Activated CD4-positive, alpha-beta T cell treated with anti-CD3 and anti-CD28 coated beads for 36 hours (primary cell): ENCODE measurements around the gene PRICKLE3. TPM values are rescaled to one million over a fixed set of nuclear protein-coding genes. Genes with fewer than 3 reads are reported as not detected.

ENCODE experiments used
- ATAC-seq: fragments of 200-7000 bp; cut with Tn5 transposase; one replicate; pipeline ENCODE4 v1.10.0; 2021; ENCODE audit warnings: mild to moderate bottlenecking, moderate library complexity
- CTCF ChIA-PET: fragments of 350-600 bp; sonication (Branson Sonifier 250); formaldehyde crosslinking; loops from one replicate; lab custom pipeline; 2021; ENCODE audit warnings: antibody characterized with exemption; lab: Charles Lee
- POLR2A ChIA-PET: fragments of 350-600 bp; sonication (Branson Sonifier 250); formaldehyde crosslinking; loops from one replicate; lab custom pipeline; 2021; ENCODE audit warnings: antibody characterized with exemption, inconsistent platforms; lab: Charles Lee
- DNase-seq: peaks from one replicate; pipeline ENCODE4 v3.0.0-alpha.2; 2020
- H3K27ac Mint-ChIP-seq: one replicate; pipeline ENCODE4 v1.8.0; 2021; ENCODE audit warnings: mixed read lengths
- H3K27me3 Mint-ChIP-seq: one replicate; pipeline ENCODE4 v1.8.0; 2021; ENCODE audit warnings: mixed read lengths
- H3K36me3 Mint-ChIP-seq: one replicate; pipeline ENCODE4 v1.8.0; 2021; ENCODE audit warnings: low read depth, mixed read lengths
- H3K4me1 Mint-ChIP-seq: one replicate; pipeline ENCODE4 v1.8.0; 2021; ENCODE audit warnings: mixed read lengths
- H3K4me3 Mint-ChIP-seq: one replicate; pipeline ENCODE4 v1.8.0; 2021; ENCODE audit warnings: mild to moderate bottlenecking, moderate library complexity, mixed read lengths
- H3K9me3 Mint-ChIP-seq: one replicate; pipeline ENCODE4 v1.8.0; 2021; ENCODE audit warnings: low read depth, mixed read lengths
- intact Hi-C, 2 experiments: fragments of 100-400 bp; cut with DNase I in 1 of 2; cut with micrococcal nuclease in 1 of 2; formaldehyde crosslinking; loops; one replicate each; pipeline versions ENCODE4 v1.14.2 to v1.15.1; 2022 to 2024; cut with DNase I, micrococcal nuclease
- total RNA-seq, 2 experiments: library from RNA; stranded (reverse); gene quantifications; one replicate each; pipeline ENCODE4 v1.2.3, GENCODE V29; 2021

Gene PRICKLE3
- total RNA-seq, 2 experiments from 2014 or later: 22.3 to 23.0 TPM

DNA sequence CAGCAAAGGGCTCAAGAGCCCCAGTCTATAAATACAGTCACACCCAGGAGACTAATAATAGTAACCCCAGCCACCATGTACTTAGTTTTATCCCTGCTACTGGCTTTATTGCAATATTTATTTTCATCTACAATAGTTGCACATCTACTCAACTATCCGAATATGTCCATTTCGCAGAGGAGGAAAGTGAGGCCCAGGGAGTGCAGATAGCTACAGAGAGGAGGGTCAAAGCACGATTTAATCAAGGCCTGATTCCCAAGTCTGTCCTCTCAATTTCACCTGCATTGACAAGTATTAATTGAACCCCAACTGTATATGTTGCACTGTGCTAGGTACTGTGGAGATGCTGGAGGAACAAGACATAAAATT lies 18.4 kb downstream of the PRICKLE3 start:
- DNase-seq (no peak), ATAC-seq (no peak)
- ChIA-PET POLR2A (interaction anchor here (0.6 to 0.8 kb wide), 2 partner anchors 15 to 110 kb away, joined by 3 read pairs; no protein-coding TSS in a partner anchor), CTCF (interaction anchor here (0.8 to 1.7 kb wide), 2 partner anchors 13 to 25 kb away, joined by 4 to 8 read pairs; no protein-coding TSS in a partner anchor)
- Mint-ChIP-seq H3K4me1 (peaks cover 34% of the 10 kb centered on the region), H3K27me3 (no peaks in the 10 kb centered on the region), H3K4me3 (peak overlapping the region; percentile 81), H3K9me3 (no peaks in the 10 kb centered on the region), H3K27ac (peak overlapping the region; percentile 92), H3K36me3 (peaks cover 2% of the 10 kb centered on the region)
- intact Hi-C loops: loop anchor here (2.0 to 10.0 kb wide), 3 partner anchors 45 to 165 kb away; partner anchors contain the start of genes GPKOW (in 1 of the 2) and GRIPAP1 (in 1 of the 2)

DNA sequence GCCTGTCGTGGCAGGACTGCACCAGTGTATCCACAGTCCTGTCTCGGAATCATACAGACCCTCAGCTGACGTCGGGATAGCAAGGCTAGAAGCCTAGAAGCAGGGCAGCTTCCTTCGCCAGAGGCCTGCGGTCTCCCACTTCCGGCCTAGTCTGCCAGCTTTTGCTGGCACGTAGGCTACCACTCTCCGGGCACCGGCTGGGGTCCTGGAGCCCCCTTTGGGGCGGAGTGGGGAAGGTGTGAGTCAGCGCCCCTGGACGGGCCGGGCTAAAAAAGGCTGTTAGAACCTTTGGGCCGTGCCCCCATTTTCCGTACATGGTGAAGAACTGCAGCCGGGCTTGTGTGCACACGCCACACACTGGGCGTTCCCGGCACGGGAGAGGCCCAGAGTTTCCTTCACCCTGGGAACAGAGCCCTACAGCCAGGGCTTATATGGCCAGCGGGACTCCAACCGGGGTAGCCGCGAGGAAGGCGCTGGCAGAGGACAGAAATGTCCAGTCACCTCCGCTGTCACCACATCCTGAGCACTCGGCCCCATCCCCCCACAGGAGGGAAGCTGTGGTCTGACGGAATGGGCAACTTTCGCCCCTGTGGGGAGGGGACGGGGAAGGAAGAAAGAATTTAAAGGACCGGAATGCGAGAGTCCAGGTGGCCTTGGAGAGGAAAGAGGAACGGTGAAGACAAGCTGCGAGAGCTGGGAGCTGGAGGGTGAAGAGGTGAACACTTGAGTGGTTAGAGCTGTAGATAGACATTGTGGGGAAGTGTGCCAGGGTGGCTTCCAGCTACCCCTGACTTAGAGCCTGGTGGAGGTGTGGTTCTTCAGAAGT lies 19.0 kb downstream of the PRICKLE3 start:
- ATAC-seq: peak; percentile 19
- no peaks in the 10 kb centered on the region for H3K9me3 Mint-ChIP-seq
- no peaks in the 10 kb centered on the region for H3K27me3 Mint-ChIP-seq
- POLR2A ChIA-PET: interaction anchor here (0.6 to 0.8 kb wide), 2 partner anchors 16 to 111 kb away, joined by 3 read pairs; no protein-coding TSS in a partner anchor
- H3K27ac Mint-ChIP-seq: peak overlapping the region; percentile 92
- H3K4me3 Mint-ChIP-seq: peak overlapping the region; percentile 81
- intact Hi-C loops: loop anchor here (1.0 to 10.0 kb wide), 4 partner anchors 45 to 471 kb away; partner anchors contain the start of genes GPKOW (in 1 of the 2), GRIPAP1 (in 1 of the 2) and SUV39H1 (in 1 of the 2)
- peaks cover 32% of the 10 kb centered on the region for H3K4me1 Mint-ChIP-seq
- no peaks in the 10 kb centered on the region for H3K36me3 Mint-ChIP-seq
- CTCF ChIA-PET: interaction anchor here (1.4 to 1.7 kb wide), 2 partner anchors 26 to 165 kb away, joined by 4 to 8 read pairs; partner anchors contain the start of gene GRIPAP1
- DNase-seq: peak; percentile 82

DNA sequence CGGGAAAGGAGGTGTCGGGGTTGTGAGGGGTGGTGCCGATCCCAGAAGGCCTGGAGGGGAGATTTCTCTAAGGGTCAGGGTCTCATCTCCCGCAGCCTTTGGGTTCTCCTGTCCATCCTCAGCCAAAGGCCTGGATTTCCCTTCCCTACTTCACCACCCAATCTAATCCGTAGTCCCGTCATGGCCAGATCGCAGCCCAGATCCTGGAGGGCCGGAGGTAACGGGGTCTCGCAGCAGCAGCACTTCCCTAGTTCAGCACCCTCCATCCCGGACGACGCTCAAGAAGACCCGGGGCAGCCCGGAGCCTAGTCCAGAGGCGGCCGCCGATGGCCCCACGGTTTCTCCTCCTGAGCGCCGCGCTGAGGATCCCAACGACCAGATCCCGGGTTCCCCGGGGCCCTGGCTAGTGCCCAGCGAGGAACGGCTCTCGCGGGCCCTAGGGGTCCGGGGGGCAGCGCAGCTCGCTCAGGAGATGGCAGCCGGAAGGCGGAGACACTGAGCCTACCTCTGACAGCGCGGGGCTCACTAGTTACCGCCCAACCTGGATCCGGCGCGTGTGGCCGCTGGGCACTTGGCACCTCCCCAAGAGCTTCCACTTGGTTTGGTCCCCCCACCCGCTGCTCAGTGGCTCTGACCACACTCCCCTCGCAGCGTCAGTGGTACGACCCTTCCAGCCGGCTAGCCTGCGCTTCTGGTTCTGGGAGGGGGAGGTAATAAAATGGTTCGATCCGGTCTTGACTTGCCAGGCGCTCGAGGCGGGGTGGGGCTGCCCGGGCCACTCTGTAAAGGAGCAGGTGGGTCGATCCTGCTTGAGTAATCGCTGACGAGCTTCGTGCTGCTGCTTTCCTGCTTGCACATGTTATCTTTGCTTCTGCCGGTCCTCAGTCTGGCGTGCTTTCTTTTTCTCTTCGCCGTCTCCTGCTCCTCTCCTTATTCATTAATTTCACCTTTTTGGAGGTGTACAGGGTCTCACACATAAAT lies 20.0 kb downstream of the PRICKLE3 start:
- H3K27ac Mint-ChIP-seq: peak overlapping the region; percentile 92
- H3K36me3 Mint-ChIP-seq: no peaks in the 10 kb centered on the region
- intact Hi-C loops: loop anchor here (1.0 to 10.0 kb wide), 4 partner anchors 44 to 470 kb away; partner anchors contain the start of genes GPKOW (in 1 of the 2), GRIPAP1 (in 1 of the 2) and SUV39H1 (in 1 of the 2)
- peak; percentile 65 for ATAC-seq
- H3K9me3 Mint-ChIP-seq: no peaks in the 10 kb centered on the region
- H3K4me1 Mint-ChIP-seq: peaks cover 32% of the 10 kb centered on the region
- DNase-seq: peak; percentile 85
- H3K4me3 Mint-ChIP-seq: peak overlapping the region; percentile 81
- ChIA-PET CTCF (interaction anchor here (0.6 to 1.7 kb wide), 4 partner anchors 10 to 164 kb away, joined by 3 to 8 read pairs (median 4); partner anchors contain the start of gene GRIPAP1), POLR2A (no interaction called here)
- no peaks in the 10 kb centered on the region for H3K27me3 Mint-ChIP-seq

DNA sequence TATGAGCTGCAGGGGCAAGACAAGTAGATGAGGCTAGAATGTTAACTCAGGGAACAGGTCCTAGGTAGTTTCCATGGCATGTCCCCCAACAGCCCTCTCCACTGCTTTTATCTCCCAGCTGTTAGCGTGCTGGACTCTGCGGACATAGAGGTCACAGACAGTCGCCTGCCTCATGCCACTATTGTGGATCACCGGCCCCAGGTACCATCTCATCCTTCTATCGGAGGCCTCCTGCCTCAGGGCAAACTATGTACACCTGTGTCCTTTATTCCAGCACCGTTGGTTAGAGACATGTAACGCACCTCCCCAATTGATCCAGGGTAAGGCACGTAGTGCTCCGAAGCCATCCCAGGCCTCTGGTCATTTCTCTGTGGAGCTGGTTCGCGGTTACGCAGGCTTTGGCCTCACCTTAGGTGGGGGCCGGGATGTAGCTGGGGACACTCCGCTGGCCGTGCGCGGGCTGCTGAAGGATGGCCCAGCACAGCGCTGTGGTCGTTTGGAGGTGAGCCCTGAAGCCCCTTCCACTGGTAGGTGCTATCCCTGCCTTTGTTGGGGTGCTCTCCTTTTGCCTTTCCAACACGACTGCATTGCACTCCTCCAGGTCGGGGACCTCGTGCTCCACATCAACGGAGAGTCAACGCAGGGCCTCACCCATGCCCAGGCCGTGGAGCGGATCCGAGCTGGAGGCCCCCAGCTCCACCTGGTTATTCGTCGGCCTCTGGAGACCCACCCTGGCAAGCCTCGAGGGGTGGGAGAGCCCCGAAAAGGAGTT lies 21.4 kb downstream of the PRICKLE3 start:
- Mint-ChIP-seq H3K36me3 (no peaks in the 10 kb centered on the region), H3K4me3 (peak overlapping the region; percentile 77), H3K27me3 (no peaks in the 10 kb centered on the region), H3K9me3 (no peaks in the 10 kb centered on the region), H3K4me1 (peaks cover 32% of the 10 kb centered on the region), H3K27ac (peak overlapping the region; percentile 96)
- ChIA-PET CTCF (interaction anchor here (0.6 to 2.0 kb wide), 2 partner anchors 28 to 470 kb away, joined by 3 to 7 read pairs; no protein-coding TSS in a partner anchor), POLR2A (no interaction called here)
- DNase-seq (no peak), ATAC-seq (no peak)
- intact Hi-C loops: loop anchor here (1.0 to 10.0 kb wide), 3 partner anchors 8 to 60 kb away; partner anchors contain the start of gene GPKOW (in 1 of the 2)

DNA sequence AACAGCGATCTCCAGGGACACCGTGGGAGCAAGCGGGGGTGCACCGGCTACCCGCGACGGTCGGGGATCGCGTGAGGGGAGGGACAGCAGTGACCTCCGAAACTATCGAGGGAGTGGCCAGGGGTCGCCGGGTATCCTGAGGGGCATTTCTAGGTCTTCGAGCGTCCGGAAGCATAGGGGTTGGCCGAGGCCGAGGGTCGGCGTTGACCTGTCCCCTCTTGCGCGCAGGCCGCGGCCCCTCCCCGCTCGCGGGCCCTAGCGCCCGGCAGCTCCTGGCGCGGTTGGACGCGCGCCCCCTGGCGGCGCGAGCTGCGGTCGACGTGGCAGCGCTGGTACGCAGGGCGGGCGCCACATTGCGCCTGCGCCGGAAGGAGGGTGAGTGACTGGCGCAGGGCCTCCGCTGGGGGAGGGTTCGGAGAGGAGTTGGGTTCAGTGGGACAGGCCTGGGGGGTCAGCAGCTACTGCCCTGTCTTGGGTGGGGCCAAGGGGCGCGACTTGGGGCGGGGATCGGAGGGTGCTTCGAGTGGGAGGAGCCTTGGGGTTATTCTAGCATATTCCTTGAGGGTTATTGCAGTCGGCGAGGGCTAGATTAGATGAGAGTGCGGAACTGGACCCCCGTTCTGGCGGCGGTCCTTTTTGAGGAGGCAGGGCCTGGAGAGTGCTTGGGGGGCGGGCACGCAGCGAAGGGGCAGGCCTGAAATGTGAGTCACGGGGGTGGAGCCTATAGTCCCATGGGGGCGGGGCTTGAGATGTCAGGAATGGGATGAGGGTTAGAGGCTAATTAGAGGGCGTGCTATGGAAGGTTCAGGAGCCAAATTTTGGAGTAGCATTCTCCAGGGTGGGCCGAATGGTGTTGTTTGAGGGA lies 22.4 kb downstream of the PRICKLE3 start:
- intact Hi-C loops: loop anchor here (1.0 to 10.0 kb wide), 4 partner anchors 7 to 62 kb away; partner anchors contain the start of gene GPKOW (in 1 of the 2)

DNA sequence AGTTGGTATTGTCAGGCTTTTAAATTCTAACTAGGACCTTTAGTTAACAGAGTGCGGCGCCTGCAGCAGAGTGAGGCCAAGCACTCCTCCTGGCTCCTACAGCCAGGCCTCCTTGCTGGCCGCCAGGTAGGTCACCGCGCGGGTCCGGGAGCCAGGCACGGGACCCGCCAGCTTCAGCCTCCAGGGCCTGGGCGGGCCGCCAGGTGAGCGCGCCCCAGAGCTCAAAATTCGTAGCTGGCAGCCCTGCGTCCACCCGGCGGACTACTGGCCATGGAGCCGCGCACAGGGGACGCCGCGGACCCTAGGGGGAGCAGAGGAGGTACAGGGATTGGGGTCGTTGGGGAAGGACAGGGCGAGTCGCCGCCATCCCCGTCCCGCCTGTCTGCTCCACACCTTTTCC lies 23.6 kb downstream of the PRICKLE3 start, which contains the start of gene MAGIX:
TSS of gene MAGIX (plus strand) at position 139 of the 400 bp plus-strand sequence. CDS start at position 271, 132 bp downstream.
- ATAC-seq (no peak), DNase-seq (no peak)
- Mint-ChIP-seq H3K4me3 (peak within 1 kb of the TSS; percentile 77), H3K36me3 (no peaks in the 10 kb centered on the region), H3K9me3 (no peaks in the 10 kb centered on the region), H3K4me1 (peaks cover 21% of the 10 kb centered on the region), H3K27ac (peak within 1 kb of the TSS; percentile 55), H3K27me3 (no peaks in the 10 kb centered on the region)
- POLR2A ChIA-PET: no interaction called here
- CTCF ChIA-PET: interaction anchor here (0.6 kb wide), 1 partner anchor 24 kb away, joined by 3 read pairs; no protein-coding TSS in a partner anchor
- intact Hi-C loops: loop anchor here (1.0 to 10.0 kb wide), 3 partner anchors 39 to 61 kb away; partner anchors contain the start of gene GPKOW (in 1 of the 2)

More for the DNA sequence above, 22.4 kb downstream of the PRICKLE3 start:
- Mint-ChIP-seq H3K4me1 (peaks cover 27% of the 10 kb centered on the region), H3K4me3 (peak overlapping the region; percentile 77), H3K36me3 (no peaks in the 10 kb centered on the region), H3K27me3 (no peaks in the 10 kb centered on the region), H3K9me3 (no peaks in the 10 kb centered on the region), H3K27ac (peak overlapping the region; percentile 96)
- ATAC-seq (peak; percentile 60), DNase-seq (peak; percentile 88)
- ChIA-PET POLR2A (no interaction called here), CTCF (interaction anchor here (2.0 kb wide), 1 partner anchor 29 kb away, joined by 7 read pairs; no protein-coding TSS in a partner anchor)

DNA sequence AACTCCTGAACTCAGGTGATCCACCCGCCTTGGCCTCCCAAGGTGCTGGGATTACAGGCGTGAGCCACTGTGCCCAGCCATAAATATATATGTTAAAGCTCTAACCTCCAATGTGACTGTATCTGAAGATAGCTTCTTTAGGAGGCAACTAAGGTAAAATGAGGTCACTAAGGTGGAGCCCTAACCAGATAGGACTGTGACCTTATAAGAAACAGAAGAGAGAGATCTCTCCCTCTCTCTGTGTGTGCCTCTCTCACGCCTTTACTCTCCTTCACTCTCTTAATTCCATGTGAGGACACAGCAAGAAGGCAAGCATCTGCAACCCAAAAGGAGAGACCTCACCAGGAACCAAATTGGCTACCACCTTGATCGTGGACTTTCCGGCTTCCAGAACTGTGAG lies 24.5 kb downstream of the PRICKLE3 start:
- Mint-ChIP-seq H3K4me1 (peaks cover 17% of the 10 kb centered on the region), H3K27me3 (no peaks in the 10 kb centered on the region), H3K27ac (no peak overlapping the region), H3K36me3 (no peaks in the 10 kb centered on the region), H3K9me3 (no peaks in the 10 kb centered on the region), H3K4me3 (no peak overlapping the region)
- ChIA-PET POLR2A (no interaction called here), CTCF (no interaction called here)
- DNase-seq: no peak
- intact Hi-C loops: loop anchor here in 1 of 2 experiments (10.0 kb wide), 1 partner anchor 57 kb away; no protein-coding TSS in a partner anchor
- ATAC-seq: no peak

DNA sequence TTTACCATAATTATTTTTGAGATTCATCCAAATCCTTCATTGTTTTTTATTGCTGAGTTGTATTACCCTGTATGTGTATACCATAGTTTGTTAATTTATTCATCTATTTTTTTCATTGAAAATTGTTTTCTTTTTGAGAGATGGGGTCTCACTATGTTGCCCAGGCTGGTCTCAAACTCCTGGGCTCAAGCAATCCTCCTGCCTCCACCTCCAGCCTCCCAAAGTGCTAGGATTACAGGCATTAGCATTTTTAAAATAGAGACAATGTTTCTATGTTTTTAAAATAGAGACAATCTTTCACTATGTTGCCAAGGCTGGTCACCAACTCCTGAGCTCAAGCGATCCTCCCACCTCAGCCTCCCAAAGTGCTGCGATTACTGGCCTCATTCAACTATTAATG lies 25.3 kb downstream of the PRICKLE3 start:
- DNase-seq (no peak), ATAC-seq (no peak)
- H3K9me3 Mint-ChIP-seq: no peaks in the 10 kb centered on the region
- peaks cover 17% of the 10 kb centered on the region for H3K4me1 Mint-ChIP-seq
- no peak overlapping the region for H3K27ac Mint-ChIP-seq
- ChIA-PET CTCF (no interaction called here), POLR2A (no interaction called here)
- no peaks in the 10 kb centered on the region for H3K36me3 Mint-ChIP-seq
- H3K4me3 Mint-ChIP-seq: no peak overlapping the region
- intact Hi-C loops: loop anchor here in 1 of 2 experiments (10.0 kb wide), 1 partner anchor 56 kb away; no protein-coding TSS in a partner anchor
- no peaks in the 10 kb centered on the region for H3K27me3 Mint-ChIP-seq

DNA sequence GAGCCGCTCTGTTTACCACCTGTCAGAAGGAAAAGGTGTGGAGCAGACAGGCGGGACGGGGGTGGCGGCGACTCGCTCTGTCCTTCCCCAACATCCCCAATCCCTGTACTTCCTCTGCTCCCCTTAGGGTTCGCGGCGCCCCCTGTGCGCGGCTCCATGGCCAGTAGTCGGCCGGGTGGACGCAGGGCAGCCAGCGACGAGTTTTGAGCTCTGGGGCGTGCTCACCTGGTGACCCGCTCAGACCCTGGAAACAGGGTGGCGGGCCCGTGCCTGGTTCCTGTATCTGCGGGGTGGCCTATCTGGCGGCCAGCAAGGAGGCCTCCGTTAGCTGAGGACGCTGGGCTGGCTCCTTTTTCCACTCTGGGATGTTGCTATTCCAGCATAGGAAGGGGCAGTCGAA lies 29.0 kb downstream of the PRICKLE3 start:
- H3K36me3 Mint-ChIP-seq: peaks cover 2% of the 10 kb centered on the region
- ChIA-PET CTCF (no interaction called here), POLR2A (no interaction called here)
- intact Hi-C loops: loop anchor here in 1 of 2 experiments (2.0 kb wide), 1 partner anchor 34 kb away; no protein-coding TSS in a partner anchor
- peaks cover 11% of the 10 kb centered on the region for H3K4me1 Mint-ChIP-seq
- no peaks in the 10 kb centered on the region for H3K9me3 Mint-ChIP-seq
- DNase-seq (no peak), ATAC-seq (no peak)
- H3K27ac Mint-ChIP-seq: no peak overlapping the region
- no peak overlapping the region for H3K4me3 Mint-ChIP-seq
- H3K27me3 Mint-ChIP-seq: no peaks in the 10 kb centered on the region
